Measurements from ENCODE around the gene WSCD1. TPM values are rescaled to one million over a fixed set of nuclear protein-coding genes. Genes with fewer than 3 reads are reported as not detected.

Gene WSCD1
- total RNA-seq, 2 experiments from 2014 or later = not detected

GRCh38 chr17:6168296-6168695, 98.1 kb downstream of the WSCD1 start:
- Mint-ChIP-seq H3K4me1 (no peaks in the 10 kb centered on the region), H3K27ac (no peak overlapping the region), H3K9me3 (no peaks in the 10 kb centered on the region), H3K27me3 (no peaks in the 10 kb centered on the region), H3K36me3 (ENCODE audit: low read depth) (no peaks in the 10 kb centered on the region), H3K4me3 (no peak overlapping the region)
- CTCF ChIA-PET = no interaction called here
- no peak for DNase-seq
- POLR2A ChIA-PET = no interaction called here

- H3K36me3 Mint-ChIP-seq (ENCODE audit: low read depth) = no peaks in the 10 kb centered on the region
- POLR2A ChIA-PET = no interaction called here
- no peaks in the 10 kb centered on the region for H3K4me1 Mint-ChIP-seq
- H3K27me3 Mint-ChIP-seq = no peaks in the 10 kb centered on the region
- no peak for DNase-seq
- CTCF ChIA-PET = no interaction called here
- no peak overlapping the region for H3K27ac Mint-ChIP-seq
- no peak overlapping the region for H3K4me3 Mint-ChIP-seq
- no peaks in the 10 kb centered on the region for H3K9me3 Mint-ChIP-seq
Observed at GRCh38 chr17:6170349-6170748, 100.2 kb downstream of the WSCD1 start.

- Mint-ChIP-seq H3K9me3 (no peaks in the 10 kb centered on the region), H3K36me3 (ENCODE audit: low read depth) (no peaks in the 10 kb centered on the region), H3K27me3 (no peaks in the 10 kb centered on the region), H3K4me1 (no peaks in the 10 kb centered on the region), H3K4me3 (no peak overlapping the region), H3K27ac (no peak overlapping the region)
- no peak for DNase-seq
- CTCF ChIA-PET = no interaction called here
- POLR2A ChIA-PET = no interaction called here
Observed at GRCh38 chr17:6172642-6173330, 102.6 kb downstream of the WSCD1 start.

GRCh38 chr17:6173653-6174052, 103.5 kb downstream of the WSCD1 start:
- Mint-ChIP-seq H3K4me3 (no peak overlapping the region), H3K27me3 (no peaks in the 10 kb centered on the region), H3K27ac (no peak overlapping the region), H3K9me3 (no peaks in the 10 kb centered on the region), H3K36me3 (ENCODE audit: low read depth) (no peaks in the 10 kb centered on the region), H3K4me1 (no peaks in the 10 kb centered on the region)
- DNase-seq = no peak
- POLR2A ChIA-PET = no interaction called here
- CTCF ChIA-PET = no interaction called here

Measured in activated CD4-positive, alpha-beta memory T cell treated with anti-CD3 and anti-CD28 coated beads, Interleukin-2, amount 10 ng/mL, durations not matched to agents 7 days and 5 days (primary cell).